Colon (tissue), 2 donors: Measurements from ENCODE around the gene HYAL3.
"Not testable (repeated sequence)": the region's sequence is repeated elsewhere in the genome, so short reads cannot be mapped to it uniquely, and the experiment has no call there.

Source experiments
- FAIRE-seq: peaks from 2 replicates; lab custom pipeline; 2012; peaks lifted over from hg19 to GRCh38; lab: Jason Lieb, UNC
- donor health status: control.
- donor health status: control.

The HYAL3 gene

GRCh38 chr3:50255251-50255615 is 44.0 kb downstream of the HYAL3 start:
- no peak for FAIRE-seq

- FAIRE-seq: no peak
Observed at GRCh38 chr3:50254577-50255250, 44.5 kb downstream of the HYAL3 start.

GRCh38 chr3:50251220-50251619 is 48.0 kb downstream of the HYAL3 start:
- FAIRE-seq: no peak

DNA sequence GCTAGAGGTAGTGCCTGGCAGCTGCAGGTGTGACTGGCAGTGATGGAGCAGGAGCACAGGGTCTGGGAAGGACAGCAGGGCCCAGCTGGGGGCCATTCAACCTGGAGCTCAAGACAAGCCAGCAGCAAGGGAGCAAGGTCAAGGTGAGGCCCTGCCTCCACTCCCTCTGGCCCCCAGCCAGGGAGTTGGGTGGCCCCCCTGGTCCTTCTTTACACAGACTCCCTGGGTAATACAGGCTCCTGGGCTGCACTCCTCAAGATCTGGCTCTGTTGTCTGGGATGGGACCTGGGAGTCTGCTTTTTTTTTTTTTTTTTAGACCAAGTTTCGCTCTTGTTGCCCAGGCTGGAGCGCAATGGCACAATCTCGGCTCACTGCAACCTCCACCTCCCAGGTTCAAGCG is 48.7 kb downstream of the HYAL3 start:
- FAIRE-seq: no peak

GRCh38 chr3:50249457-50249856 is 49.7 kb downstream of the HYAL3 start:
- no peak for FAIRE-seq

DNA sequence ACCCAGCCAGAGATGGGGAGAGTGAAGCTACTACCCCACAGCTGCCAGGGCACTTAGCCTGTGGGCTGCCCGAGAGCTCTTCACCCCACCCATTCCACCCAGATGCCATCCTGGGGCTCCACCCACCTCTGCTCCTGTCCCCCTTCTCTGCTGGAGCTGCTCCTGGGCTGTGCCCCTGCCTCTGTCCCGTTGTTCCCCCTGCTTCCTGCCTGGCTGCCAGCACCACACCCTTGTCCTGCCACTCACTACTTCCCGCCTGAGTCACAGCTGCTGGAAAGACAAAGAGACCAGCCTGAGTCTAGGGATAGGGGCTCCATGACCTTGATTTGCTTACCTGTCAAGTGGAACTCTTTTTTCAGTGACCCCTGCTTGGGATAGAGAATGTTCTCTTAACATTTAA is 50.8 kb downstream of the HYAL3 start:
- FAIRE-seq: no peak

DNA sequence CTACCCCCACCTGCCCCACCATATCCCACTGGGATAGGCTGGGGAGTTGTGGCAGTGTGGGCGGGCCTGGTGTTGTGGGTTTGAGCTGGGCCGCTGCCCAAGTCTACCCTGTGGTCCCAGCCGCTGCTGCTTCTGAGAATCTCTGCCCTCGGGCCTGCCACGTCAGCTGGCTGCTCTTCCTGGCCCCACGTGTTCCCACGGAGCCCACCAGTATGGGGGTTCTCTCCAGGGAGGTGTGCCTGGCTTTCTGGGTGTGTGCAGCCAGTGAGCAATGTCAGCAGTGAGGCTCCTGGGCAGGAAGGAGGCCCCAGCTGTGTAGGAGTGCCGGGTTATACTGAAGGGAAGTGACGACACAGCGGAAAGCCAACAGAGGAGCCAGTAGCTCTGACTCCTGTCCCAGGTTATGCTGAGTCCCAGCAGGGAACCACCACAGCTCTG is 52.7 kb downstream of the HYAL3 start:
- FAIRE-seq: no peak

DNA sequence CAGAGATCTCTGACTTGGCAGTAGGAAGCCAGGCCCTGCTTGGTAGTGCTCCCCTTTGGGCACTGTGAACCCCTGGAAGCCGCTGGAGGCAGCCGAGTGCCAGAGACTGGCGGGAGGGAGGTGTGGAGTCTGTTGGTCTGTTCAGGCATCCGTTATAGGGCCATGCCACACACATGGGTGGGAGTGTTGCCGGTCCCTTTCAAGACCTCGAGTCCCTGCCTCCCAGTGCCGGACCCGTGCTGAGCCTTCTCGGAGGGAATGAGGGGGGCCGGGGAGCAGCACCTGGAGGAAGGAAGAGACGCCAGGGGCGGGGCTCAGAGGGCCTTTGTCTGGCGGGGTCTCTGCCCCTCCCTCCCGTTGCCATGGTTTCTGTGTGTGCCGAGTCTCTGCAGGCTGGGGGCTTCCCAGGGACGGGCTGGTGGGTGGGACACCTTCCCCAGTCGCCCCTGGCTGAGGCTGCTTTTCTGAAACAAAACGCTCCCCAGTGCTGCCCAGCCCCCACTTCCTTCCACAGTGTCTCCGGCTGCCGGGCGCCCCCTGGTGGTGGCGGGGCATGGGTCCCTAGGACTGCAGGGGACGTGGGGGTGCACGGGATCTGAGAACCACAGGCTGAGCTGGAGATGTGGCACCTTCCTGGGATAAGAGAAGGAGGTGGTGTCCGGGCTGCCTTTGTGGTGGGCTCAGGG is 53.2 kb downstream of the HYAL3 start:
- no peak for FAIRE-seq

DNA sequence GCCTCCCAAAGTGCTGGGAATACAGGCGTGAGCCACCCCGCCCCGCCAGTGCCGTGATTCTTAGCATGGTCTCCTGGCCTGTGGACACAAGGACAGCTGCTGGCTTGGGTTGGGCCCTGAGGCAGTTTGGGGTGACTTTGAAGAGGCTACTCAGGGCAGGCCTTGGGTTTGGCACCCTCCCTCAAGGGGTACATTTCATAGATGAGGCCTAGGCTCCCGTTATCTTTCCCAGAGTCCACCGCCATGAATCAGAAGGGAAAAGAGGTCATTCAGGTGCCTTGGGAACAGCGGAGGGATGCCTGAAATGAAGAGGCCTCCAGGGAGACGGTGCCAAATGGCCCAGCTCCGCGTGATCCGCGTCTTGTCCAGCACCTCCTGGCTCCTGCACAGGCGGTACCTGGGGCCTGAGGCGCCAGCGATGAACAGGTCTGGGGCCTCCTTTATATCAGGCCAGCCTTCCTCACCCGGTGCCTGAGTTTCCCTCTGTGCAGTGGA is 53.9 kb downstream of the HYAL3 start:
- no peak for FAIRE-seq

GRCh38 chr3:50244813-50245212 is 54.4 kb downstream of the HYAL3 start:
- not testable (repeated sequence) for FAIRE-seq

DNA sequence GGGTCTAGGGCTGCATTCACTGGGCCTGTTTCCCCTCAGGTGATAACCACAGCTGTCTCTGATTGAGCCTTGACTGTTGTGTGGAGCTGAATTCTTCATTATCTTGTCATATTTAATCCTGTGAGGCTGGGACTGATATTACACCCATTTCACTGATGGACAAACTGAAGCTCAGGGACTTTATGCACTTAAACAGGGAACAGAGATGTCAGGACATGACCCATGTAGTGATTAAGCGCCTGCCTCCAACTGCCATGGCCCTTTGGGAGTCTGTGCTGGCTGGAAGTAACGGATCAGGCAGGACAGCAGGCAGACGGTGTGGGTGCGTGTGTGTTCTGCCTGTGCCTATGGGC is 55.7 kb downstream of the HYAL3 start:
- no peak for FAIRE-seq

GRCh38 chr3:50242851-50243542 is 56.2 kb downstream of the HYAL3 start:
- no peak for FAIRE-seq
